Nephron (organoid): ENCODE measurements around the gene TDRD7.

Source experiments
- H3K27ac Mint-ChIP-seq, 3 experiments: 2 replicates each; pipeline ENCODE4 v1.8.0; 2020; ENCODE audit warnings: mixed read lengths in 3 of 3, mild to moderate bottlenecking in 2 of 3, moderate library complexity in 1 of 3
- H3K27me3 Mint-ChIP-seq: 2 replicates; pipeline ENCODE4 v1.8.0; 2021; ENCODE audit warnings: low read depth, mild to moderate bottlenecking, moderate library complexity, mixed read lengths
- H3K36me3 Mint-ChIP-seq: 2 replicates; pipeline ENCODE4 v1.8.0; 2020; ENCODE audit warnings: low read depth, mixed read lengths
- H3K4me1 Mint-ChIP-seq: 2 replicates; pipeline ENCODE4 v1.8.0; 2020; ENCODE audit warnings: mixed read lengths
- H3K4me3 Mint-ChIP-seq, 3 experiments: 2 replicates each; pipeline ENCODE4 v1.8.0; 2020; ENCODE audit warnings: mild to moderate bottlenecking in 3 of 3, mixed read lengths in 3 of 3, moderate library complexity in 2 of 3
- H3K9me3 Mint-ChIP-seq: 2 replicates; pipeline ENCODE4 v1.8.0; 2020; ENCODE audit warnings: mixed read lengths
- TF ChIP-seq, protein P1 (sequence below), 3 experiments: fragments of 200-600 bp; sonication (generic); IDR thresholded peaks; one replicate each; pipeline ENCODE4 v1.5.0; 2021; ENCODE audit warnings: antibody characterized with exemption in 3 of 3; ENCODE audit not compliant: unreplicated experiment in 3 of 3

Gene TDRD7

DNA sequence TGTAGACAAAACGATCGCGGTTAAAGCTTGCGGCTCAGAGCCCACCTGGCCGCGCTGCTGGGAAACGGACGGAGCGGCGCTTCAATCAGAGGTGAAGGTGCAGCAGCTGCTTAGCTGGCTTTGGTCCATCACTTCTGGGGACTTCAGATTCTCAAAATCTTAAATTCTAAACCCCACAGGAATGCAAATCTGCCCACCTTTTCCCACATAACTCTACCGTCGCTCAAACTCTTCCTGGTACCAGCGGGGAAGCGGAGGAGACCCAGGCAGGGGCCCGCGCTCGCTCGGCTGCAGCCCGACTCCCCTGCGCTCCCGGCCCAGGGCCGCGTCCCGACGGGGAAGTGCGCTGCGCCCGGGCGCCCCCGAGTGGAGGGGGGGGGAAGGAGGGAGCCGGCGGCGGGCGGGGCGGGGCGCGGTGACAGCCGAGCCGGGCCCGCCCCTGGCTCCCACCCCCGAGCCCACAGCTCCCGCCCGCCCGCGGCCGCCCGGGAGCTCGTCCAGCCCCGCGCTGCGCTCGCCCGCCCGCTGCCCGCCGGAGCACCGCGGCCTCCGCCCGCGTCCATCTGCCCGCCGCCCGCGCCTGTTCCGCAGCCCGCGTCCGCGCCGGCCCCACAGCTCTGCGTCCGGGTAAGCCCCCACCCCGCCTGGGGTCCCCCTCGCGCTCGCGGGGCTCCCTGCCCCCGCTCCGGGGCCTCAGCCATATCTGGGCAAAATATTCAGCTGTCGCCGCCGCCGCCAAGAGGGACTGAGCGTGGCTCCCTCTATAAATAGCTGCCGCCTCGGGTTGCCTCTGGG is 89.5 kb downstream of the TDRD7 start, which contains the start of gene TMOD1:
Gene TMOD1 (plus strand): TSS at position 490 of the 795 bp plus-strand sequence. CDS start 22,523 bp downstream, outside the sequence.
- peaks cover 8% of the 10 kb centered on the region for H3K4me1 Mint-ChIP-seq
- TF ChIP-seq, protein P1, sequence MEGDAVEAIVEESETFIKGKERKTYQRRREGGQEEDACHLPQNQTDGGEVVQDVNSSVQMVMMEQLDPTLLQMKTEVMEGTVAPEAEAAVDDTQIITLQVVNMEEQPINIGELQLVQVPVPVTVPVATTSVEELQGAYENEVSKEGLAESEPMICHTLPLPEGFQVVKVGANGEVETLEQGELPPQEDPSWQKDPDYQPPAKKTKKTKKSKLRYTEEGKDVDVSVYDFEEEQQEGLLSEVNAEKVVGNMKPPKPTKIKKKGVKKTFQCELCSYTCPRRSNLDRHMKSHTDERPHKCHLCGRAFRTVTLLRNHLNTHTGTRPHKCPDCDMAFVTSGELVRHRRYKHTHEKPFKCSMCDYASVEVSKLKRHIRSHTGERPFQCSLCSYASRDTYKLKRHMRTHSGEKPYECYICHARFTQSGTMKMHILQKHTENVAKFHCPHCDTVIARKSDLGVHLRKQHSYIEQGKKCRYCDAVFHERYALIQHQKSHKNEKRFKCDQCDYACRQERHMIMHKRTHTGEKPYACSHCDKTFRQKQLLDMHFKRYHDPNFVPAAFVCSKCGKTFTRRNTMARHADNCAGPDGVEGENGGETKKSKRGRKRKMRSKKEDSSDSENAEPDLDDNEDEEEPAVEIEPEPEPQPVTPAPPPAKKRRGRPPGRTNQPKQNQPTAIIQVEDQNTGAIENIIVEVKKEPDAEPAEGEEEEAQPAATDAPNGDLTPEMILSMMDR (IDR thresholded peaks at IDR 0.05; ENCODE audit: unreplicated experiment in 3 of 3): no peak
- peaks cover 9% of the 10 kb centered on the region for H3K36me3 Mint-ChIP-seq
- H3K27ac Mint-ChIP-seq: no peak within 1 kb of the TSS
- peaks cover 39% of the 10 kb centered on the region for H3K27me3 Mint-ChIP-seq
- H3K9me3 Mint-ChIP-seq: peaks cover 13% of the 10 kb centered on the region
- H3K4me3 Mint-ChIP-seq: peak within 1 kb of the TSS; percentile 75 to 86 (median 86)

DNA sequence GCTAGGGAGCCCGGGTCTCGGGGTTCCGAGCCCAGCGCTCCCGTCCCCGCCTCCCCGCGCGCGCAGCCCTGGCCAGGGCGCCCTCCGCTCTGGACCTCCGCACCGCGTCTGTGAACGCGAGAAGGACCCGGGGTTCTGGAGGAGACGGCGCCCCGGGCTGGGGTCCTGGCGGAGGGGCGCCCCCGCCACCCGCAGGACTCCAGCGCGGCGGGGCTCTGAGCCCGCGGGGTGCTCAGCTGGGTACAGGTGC is 90.0 kb downstream of the TDRD7 start:
- H3K27me3 Mint-ChIP-seq: peaks cover 36% of the 10 kb centered on the region
- H3K36me3 Mint-ChIP-seq: peaks cover 3% of the 10 kb centered on the region

DNA sequence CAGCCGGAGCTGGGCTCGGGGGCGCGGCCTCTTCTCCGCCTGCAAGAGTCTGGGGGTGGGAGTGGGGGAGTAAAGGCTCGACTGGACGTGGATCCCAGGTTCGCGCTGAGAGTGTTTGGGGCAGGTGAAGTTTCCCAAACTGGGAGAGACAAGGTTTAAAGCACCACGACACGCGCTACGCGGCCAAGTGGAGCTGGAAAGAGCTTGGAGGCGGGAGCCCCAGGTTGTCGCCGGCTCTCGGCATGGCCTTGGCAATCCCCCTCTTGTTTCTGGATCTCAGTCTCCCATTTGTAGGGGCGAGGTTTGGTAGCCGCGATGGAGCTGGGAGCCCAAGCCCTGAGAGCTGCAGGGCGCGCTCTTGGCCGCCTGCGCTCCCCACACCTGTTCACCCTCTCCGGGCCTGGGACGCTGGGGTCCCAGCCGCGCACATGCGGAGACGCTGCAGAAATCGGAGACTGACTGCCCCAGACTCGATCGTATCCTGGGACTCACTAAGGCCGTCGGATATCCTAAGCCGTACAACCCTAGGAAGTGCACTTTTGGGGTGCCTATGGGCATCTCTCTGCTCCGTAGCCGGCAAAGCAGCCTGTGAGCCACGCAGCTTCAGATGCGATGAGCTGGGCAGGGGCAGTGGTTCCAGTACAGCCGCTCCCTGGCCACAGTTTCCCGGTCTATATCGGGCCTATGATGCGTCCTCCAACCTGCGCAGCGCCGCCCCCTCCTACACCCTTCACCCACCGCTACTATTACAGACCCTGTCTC is 90.5 kb downstream of the TDRD7 start:
- TF ChIP-seq, protein P1 (IDR thresholded peaks at IDR 0.05; ENCODE audit: unreplicated experiment in 3 of 3): no peak
- Mint-ChIP-seq H3K27me3 (peaks cover 32% of the 10 kb centered on the region), H3K4me1 (peaks cover 8% of the 10 kb centered on the region), H3K4me3 (peak overlapping the region; percentile 75 to 82 (median 77)), H3K27ac (no peak overlapping the region), H3K9me3 (peaks cover 7% of the 10 kb centered on the region), H3K36me3 (no peaks in the 10 kb centered on the region)

More for the DNA sequence above, 90.0 kb downstream of the TDRD7 start:
- peak overlapping the region in 2 of 3 experiments; percentile 75 to 82 for H3K4me3 Mint-ChIP-seq
- peaks cover 10% of the 10 kb centered on the region for H3K9me3 Mint-ChIP-seq
- H3K4me1 Mint-ChIP-seq: peaks cover 8% of the 10 kb centered on the region
- TF ChIP-seq, protein P1 (IDR thresholded peaks at IDR 0.05; ENCODE audit: unreplicated experiment in 3 of 3): no peak
- no peak overlapping the region for H3K27ac Mint-ChIP-seq

DNA sequence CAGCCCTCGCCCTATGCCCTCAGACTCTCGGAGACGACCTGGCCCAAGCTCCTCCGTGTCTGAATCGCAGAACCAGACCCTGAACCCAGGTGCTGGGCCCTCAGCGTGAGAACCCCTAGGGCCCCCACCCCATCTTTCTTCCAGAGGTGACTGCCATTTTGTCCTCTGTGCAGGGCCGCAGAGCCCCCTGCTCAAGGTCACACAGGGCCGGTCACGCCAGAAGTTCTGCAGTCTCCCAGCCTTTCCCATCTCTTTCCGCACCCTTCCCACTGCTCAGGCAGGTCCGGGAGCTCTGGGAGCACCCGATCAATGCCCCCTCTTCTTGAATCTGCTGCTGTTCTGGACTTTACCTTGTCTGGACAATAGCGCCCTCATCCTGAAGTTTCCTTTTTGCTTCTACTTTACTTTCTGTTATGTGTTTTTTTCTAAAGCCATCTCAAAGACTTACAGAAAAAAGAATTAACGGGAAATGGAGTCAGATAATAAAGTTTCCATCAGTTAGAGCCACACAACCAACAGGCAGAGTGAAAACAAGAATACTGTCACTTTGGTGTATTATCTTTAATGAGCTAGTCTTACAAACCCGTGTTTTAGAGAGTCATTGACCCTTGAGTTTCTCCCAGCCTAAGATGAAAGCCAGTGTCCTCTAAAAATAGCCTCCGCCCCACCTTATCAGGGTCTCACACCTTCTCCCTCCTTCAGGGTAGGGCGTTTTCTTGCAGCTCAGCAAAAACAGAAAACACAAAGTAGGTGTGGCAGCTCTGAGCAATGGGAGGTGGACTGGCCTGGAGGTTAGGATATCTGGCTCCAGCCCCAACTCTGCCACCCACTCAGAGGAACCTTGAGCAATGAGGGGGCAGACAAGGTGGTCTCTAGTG is 91.3 kb downstream of the TDRD7 start:
- Mint-ChIP-seq H3K4me3 (peak overlapping the region; percentile 75 to 82 (median 77)), H3K27ac (no peak overlapping the region), H3K36me3 (no peaks in the 10 kb centered on the region), H3K4me1 (peaks cover 8% of the 10 kb centered on the region), H3K27me3 (peaks cover 36% of the 10 kb centered on the region), H3K9me3 (peaks cover 7% of the 10 kb centered on the region)
- TF ChIP-seq, protein P1 (IDR thresholded peaks at IDR 0.05; ENCODE audit: unreplicated experiment in 3 of 3): no peak

DNA sequence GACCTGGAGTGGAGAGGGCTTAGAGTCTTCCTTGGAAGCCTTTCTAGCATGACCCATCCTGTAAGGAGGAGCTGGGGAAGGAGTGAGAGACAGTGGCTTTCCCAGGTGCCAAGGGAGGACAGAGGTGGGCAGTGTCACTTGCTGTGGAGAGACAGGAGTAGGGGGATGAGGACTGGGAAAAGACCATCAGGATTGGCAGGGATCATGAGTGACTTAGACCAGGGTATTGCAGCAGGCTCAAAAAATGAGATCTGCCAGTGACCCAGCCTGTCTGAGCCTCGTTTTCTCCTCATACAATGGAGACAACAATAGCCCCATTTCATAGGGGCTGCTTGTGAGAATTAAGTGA is 91.9 kb downstream of the TDRD7 start:
- peak overlapping the region in 2 of 3 experiments; percentile 75 to 82 for H3K4me3 Mint-ChIP-seq
- peaks cover 36% of the 10 kb centered on the region for H3K27me3 Mint-ChIP-seq
- H3K9me3 Mint-ChIP-seq: peaks cover 7% of the 10 kb centered on the region
- peaks cover 8% of the 10 kb centered on the region for H3K4me1 Mint-ChIP-seq
- H3K27ac Mint-ChIP-seq: no peak overlapping the region
- no peaks in the 10 kb centered on the region for H3K36me3 Mint-ChIP-seq
- TF ChIP-seq, protein P1 (IDR thresholded peaks at IDR 0.05; ENCODE audit: unreplicated experiment in 3 of 3): no peak
